ENCODE measurements around the gene NPAS3.

NPAS3 gene

GRCh38 chr14:33709283-33709682 is 770.6 kb downstream of the NPAS3 start:
- no peak for DNase-seq (ENCODE audit: low read depth in 2 of 2)

DNA sequence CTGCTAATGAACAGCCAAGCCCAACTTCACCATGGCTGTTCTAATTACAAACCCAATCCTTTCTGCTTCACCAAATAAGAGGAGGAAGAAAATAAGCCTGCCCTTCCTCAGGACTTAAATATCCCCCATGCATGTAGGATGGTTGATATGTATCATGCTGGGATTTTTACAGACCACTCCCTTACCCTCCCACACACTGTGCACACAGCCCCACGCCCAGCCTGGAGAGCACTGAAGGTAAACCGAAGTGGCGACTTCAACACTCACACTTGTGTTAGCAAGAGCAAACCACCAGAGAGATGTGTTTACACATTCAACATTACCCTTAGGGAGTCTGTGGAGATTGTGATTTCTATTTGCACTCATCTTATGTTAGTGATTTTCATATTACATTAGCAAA is 771.0 kb downstream of the NPAS3 start:
- DNase-seq (ENCODE audit: low read depth in 2 of 2): no peak

DNA sequence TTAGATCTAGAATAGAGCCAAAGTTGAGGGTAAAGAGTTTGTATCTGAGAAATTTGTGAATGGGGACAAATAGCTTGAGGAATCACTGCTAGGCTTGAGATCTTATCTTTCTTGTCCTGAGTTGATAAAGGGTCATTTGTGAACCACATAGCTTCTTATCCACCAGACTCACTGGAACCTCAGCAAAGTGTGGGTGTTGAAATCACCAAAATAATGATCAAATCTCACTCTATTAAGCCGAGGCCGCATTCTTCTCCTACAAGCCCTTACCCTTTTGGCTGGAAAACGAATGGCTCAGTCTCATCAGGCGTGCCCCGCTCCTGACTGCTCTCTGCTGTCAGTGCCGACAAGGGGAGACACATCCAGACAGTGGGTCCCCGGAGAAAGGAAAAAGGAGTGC is 771.6 kb downstream of the NPAS3 start:
- no peak for DNase-seq (ENCODE audit: low read depth in 2 of 2)

DNA sequence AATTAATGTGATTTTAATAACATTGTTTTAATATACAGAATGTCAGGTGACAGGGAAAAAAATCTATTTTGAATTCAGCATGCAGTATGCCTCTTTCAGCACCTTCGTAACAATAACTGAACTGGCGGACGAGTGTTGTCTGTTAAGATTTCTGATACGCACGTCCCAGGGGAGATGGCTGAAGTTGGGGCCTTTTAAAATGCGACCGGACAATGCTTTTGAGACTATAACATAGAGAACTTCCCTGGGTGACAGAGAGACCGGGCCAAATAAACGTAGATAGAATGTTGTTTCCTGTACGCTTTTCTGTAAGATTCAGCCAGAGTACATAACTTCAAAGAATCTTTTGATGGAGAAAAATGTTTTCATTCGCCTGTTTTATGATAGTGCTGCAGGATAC is 772.5 kb downstream of the NPAS3 start:
- DNase-seq (ENCODE audit: low read depth in 2 of 2): no peak

GRCh38 chr14:33711811-33712216 is 773.1 kb downstream of the NPAS3 start:
- DNase-seq (ENCODE audit: low read depth in 2 of 2): no peak

- DNase-seq (ENCODE audit: low read depth in 2 of 2): no peak
These were observed 776.0 kb downstream of the NPAS3 start for GRCh38 chr14:33714527-33715226.

DNA sequence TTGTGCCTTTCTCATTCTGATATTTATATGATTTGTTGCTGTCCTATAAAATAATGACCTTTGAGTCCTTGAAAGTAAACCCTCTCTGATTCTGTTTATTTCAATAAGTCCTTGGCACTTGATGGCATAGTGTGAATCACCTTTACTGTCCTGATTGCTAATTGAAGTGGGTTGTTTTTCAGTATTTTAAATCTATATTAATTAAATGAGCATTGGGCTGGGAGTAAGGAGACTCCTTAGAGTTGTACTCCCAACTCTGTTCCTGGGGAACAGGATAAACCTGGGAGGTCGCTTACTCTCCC is 776.5 kb downstream of the NPAS3 start:
- no peak for DNase-seq (ENCODE audit: low read depth in 2 of 2)

GRCh38 chr14:33716921-33717320 is 778.2 kb downstream of the NPAS3 start:
- DNase-seq (ENCODE audit: low read depth in 2 of 2): no peak

GRCh38 chr14:33717866-33718265 is 779.2 kb downstream of the NPAS3 start:
- DNase-seq (ENCODE audit: low read depth in 2 of 2): no peak

DNA sequence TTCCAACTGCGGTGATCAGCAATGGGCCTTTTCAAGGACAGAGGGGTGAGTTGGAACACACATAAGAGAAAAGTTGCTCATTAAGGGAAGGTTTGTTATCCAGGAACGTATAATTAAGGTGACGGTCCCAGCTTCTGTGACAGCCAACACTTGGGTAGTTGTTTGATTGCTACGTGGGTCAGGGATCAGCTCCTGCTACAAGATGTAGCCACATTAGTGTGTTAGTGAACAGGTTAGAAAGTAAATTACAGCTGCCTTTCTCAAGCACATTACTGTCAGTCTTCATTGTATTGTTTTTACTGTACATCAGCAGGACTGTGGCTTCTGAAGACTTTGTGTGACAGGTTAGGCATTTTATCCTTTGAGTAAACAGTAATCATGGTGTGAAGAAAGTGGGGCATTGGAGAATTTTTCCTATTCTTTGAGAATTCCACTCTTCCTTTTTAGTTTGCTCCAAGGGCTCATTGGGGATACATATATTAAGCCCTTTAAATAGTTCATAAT is 781.7 kb downstream of the NPAS3 start:
- DNase-seq (ENCODE audit: low read depth in 2 of 2): no peak

DNA sequence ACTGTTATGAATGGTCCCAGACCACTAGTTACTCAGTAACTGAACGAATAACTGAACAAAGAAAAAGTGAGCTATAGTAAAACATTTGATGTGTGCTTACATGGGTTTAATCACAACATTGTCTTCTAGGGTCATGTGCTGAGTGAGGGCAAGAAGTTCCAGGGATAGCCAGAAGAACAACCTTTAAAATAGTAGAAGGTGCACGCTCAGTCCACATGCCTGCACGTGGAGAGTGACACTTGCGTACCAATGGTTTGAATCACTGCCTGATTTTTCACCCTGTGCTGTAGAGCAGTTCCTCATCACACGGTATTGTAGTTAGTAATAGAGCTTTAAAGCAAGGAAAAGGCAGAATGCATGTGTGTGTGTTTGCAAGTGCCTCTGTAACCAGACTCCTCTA is 788.0 kb downstream of the NPAS3 start:
- DNase-seq (ENCODE audit: low read depth in 2 of 2): no peak

DNA sequence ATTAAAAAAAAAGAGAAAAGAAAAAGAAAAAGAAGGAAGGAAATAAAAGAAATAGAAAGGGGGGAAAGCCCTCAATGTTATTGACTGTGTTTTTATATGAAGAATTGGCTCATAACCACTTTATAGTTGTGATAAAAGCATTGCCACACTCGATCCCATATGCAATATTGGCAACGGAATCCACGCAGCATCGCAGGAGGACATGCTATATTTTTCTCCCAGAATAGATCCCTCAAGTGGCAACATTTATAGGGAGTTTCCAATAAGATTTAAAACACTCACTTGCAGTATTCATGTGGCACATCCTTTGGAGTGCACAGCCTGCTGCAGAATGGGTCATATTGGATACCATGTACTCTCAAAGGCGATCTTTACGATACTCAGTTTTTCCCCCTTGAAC is 788.9 kb downstream of the NPAS3 start:
- DNase-seq (ENCODE audit: low read depth in 2 of 2): no peak

DNA sequence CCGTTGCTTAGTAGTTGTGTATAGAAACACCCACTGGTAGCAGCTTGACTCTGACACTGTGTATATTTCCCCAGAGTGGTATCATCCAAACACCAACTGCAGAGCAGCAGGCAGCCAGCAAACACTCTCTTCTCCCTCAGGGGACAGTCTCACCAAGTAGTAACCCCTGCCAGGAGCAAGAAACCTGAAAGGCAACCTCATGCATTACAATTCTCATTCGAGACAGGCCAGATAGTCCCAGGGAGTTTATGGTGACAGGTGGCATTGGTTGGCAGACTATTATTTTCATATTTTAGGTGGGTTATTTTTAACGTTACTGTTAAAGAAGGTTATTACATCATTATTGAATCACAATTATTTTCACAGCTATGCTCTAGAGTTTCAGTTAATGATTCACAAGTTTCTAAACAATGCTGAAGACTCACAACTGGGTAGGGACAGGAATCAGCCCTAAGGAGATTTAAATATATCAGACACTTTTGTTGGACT is 789.4 kb downstream of the NPAS3 start:
- DNase-seq (ENCODE audit: low read depth in 2 of 2): no peak

- DNase-seq (ENCODE audit: low read depth in 2 of 2): no peak
These were observed 791.5 kb downstream of the NPAS3 start for GRCh38 chr14:33730156-33730555.

DNA sequence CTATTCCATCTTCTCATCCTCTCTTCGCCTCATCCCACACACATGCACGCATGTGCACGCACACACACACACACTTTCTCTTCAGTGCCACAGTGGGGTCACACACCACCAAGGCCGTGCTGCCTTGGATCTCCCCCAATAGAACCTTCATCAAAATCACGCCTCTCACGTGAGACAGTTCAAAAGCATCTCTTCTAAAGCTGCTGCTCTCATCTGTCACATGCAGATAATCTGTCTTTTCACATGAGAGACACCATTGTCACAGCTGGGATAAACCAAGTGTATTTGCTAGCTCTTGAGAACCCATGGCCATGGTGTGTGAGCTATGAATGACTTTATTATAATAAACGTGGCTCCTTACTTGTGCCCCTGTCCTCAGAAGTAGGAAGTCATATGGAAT is 793.5 kb downstream of the NPAS3 start:
- no peak for DNase-seq (ENCODE audit: low read depth in 2 of 2)

GRCh38 chr14:33733310-33733709 is 794.6 kb downstream of the NPAS3 start:
- no peak for DNase-seq (ENCODE audit: low read depth in 2 of 2)

- DNase-seq (ENCODE audit: low read depth in 2 of 2): no peak
These were observed 795.0 kb downstream of the NPAS3 start for GRCh38 chr14:33733721-33734120.

DNA sequence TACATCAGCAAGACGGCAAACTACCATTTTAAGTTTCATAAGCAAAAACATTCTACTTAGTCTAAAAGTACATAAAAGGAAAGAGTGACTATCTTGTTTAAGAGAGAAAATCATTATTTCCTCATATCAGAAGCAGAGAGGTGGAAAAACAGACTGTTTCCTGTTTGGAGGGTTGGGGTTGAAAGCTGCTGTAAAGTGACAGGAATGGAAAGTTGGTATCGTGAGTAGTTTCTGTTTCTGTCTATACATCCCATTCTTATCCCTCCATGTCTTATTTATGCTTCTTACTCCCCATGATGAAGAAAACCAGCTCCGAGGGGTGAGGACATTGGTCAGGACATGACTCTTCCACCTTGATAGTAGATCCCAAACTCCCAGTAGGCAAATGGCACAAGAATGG is 795.7 kb downstream of the NPAS3 start:
- DNase-seq (ENCODE audit: low read depth in 2 of 2): no peak

- DNase-seq (ENCODE audit: low read depth in 2 of 2): no peak
These were observed 797.7 kb downstream of the NPAS3 start for GRCh38 chr14:33736299-33736825.

DNA sequence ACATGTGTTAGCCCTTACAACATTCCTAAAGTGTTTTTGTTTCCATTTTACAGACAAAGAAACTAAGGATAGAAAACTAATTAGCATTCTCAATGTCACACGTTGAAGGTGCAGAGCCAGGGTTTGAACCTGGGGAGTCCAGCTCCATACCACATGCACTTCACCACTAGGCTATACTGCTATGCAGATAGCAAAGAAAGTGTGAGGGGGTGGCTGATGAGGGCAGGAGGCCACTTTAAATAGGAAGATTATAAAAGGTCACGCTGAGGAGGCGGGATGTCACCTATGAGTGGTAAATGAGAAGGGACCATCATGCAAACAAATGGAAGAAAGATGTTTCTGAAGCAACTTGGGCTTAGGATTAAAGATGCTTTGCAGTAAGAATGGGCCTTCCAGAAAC is 798.3 kb downstream of the NPAS3 start:
- DNase-seq (ENCODE audit: low read depth in 2 of 2): no peak

GRCh38 chr14:33737446-33737845 is 798.8 kb downstream of the NPAS3 start:
- DNase-seq (ENCODE audit: low read depth in 2 of 2): no peak

- no peak for DNase-seq (ENCODE audit: low read depth in 2 of 2)
These were observed 799.4 kb downstream of the NPAS3 start for GRCh38 chr14:33738029-33738428.

DNA sequence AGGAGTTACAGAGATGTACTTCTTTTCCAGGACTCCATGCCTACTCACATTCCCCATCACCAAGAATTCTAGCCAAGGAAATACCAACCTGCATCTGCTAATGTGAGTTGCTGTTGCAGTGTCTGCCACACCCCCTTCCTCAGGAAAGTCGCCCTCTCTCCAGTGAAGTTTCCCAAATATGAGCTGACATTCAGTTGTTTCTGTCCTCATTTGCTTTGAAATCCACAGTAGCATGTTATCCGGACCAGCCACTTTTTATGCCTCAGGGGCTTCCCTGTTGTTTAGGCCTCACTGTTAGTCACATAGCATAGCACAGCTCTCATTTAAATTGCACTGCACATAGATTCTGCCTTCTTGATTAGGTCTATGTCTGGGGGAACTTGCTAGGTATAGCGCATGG is 799.8 kb downstream of the NPAS3 start:
- no peak for DNase-seq (ENCODE audit: low read depth in 2 of 2)

DNA sequence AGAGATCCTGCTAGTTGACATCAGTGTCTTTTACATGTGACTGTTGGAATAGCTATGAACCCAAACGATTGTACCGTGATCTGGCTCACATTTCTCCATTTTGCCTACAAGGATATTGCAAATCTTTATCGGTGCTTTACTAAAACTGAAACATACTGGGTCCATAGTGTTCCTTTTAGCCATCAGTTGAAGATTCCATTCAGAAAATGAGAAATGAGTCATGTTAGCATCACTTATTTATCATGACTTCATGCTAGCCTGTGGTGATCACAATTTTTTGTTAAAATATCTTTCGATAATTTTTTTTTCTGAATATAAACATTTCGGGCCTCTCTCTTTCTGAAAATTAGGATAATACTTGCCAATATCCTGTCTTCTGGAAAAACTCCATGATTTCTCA is 801.9 kb downstream of the NPAS3 start:
- DNase-seq (ENCODE audit: low read depth in 2 of 2): no peak
